Measurements from ENCODE around the gene FAM222A. TPM values are rescaled to one million over a fixed set of nuclear protein-coding genes. Genes with fewer than 3 reads are reported as not detected.

FAM222A gene
- total RNA-seq (2021; ENCODE audit: unreplicated experiment) (12.8 TPM), Bru-seq, nascent RNA (percentile 49 among the genes with signal in this experiment), BruChase-seq, experiment 1, labeled RNA remaining after a 2-hour chase (percentile 46 among the genes with signal in this experiment), BruChase-seq, experiment 2, labeled RNA remaining after a 6-hour chase (percentile 45 among the genes with signal in this experiment)
- polyA plus RNA-seq (2012; ENCODE audit: insufficient read length): 12.2 TPM
- long read RNA-seq, transcript FAM222A-202 (3 exons, 3,294 nt): major isoform, 9 of 28 reads
- long read RNA-seq, partial matches to known transcripts: 17 of 28 reads
- long read RNA-seq, other reads (novel, unspliced or antisense): 2 of 28 reads

- in situ Hi-C loops (cut with HindIII; ENCODE audit: low pct_unique_long_range_greater_than_20kb, low sequenced_read_pairs): no loop called here
- Histone ChIP-seq H3K4me3 (ENCODE audit: low read depth in 2 of 2, low read length in 2 of 2) (peak within 1 kb of the TSS; percentile 52 to 56), H3K4me1 (ENCODE audit: control insufficient read depth, insufficient read depth, low read length) (peaks cover 36% of the 10 kb centered on the region), H3K36me3 (ENCODE audit: control insufficient read depth, insufficient read depth, low read length) (no peaks in the 10 kb centered on the region), H3K9me3 (ENCODE audit: control insufficient read depth, insufficient read depth, low read depth, low read length) (no peaks in the 10 kb centered on the region), H3K27me3 (ENCODE audit: control insufficient read depth, insufficient read depth, low read length) (no peaks in the 10 kb centered on the region), H3K27ac (ENCODE audit: low read length) (no peak within 1 kb of the TSS)
- POLR2A ChIA-PET: no interaction called here
- TF ChIP-seq CTCF (IDR thresholded peaks at IDR 0.05): no peak
- no peak for TF ChIP-seq REST (IDR thresholded peaks at IDR 0.05; ENCODE audit: insufficient read depth in 1 of 2, low read depth in 2 of 2, low read length in 1 of 2)
- TF ChIP-seq POLR2AphosphoS5 (IDR thresholded peaks at IDR 0.05; ENCODE audit: low read depth, low read length): peak; percentile 67; the same call in 1 of the 2 replicates
- peak; percentile 94; the same call in 1 of the 2 replicates for TF ChIP-seq SIN3A (IDR thresholded peaks at IDR 0.05; ENCODE audit: borderline replicate concordance, insufficient read depth, low read depth, low read length)
- peak; percentile 97 for TF ChIP-seq TCF7L2 (IDR thresholded peaks at IDR 0.05; ENCODE audit: low read depth, low read length)
- ATAC-seq (peak; percentile 89), DNase-seq (ENCODE audit: low read depth, low spot score) (peak; percentile 58)
- no TSS peak for BruUV-seq (replicated peaks)
- intact Hi-C loops (cut with micrococcal nuclease; ENCODE audit: unreplicated experiment): loop anchor here (10.0 kb wide), 2 partner anchors 89 to 119 kb away; no protein-coding TSS in a partner anchor
- CTCF ChIA-PET: interaction anchor here (0.6 kb wide), 1 partner anchor 132 kb away, joined by 3 read pairs; no protein-coding TSS in a partner anchor
Measured at GRCh38 chr12:109713187-109714070, at the start of gene FAM222A. Gene FAM222A, plus strand, starts transcription at chr12:109713825. Its CDS starts 30,322 bp downstream, at chr12:109744147.

- ChIA-PET CTCF (no interaction called here), POLR2A (no interaction called here)
- ATAC-seq (no peak), DNase-seq (ENCODE audit: low read depth, low spot score) (no peak)
- TF ChIP-seq TCF7L2 (IDR thresholded peaks at IDR 0.05; ENCODE audit: low read depth, low read length): no peak
- TF ChIP-seq SIN3A (IDR thresholded peaks at IDR 0.05; ENCODE audit: borderline replicate concordance, insufficient read depth, low read depth, low read length): no peak
- TF ChIP-seq POLR2AphosphoS5 (IDR thresholded peaks at IDR 0.05; ENCODE audit: low read depth, low read length): no peak
- no peak for TF ChIP-seq REST (IDR thresholded peaks at IDR 0.05; ENCODE audit: insufficient read depth in 1 of 2, low read depth in 2 of 2, low read length in 1 of 2)
- TF ChIP-seq CTCF (IDR thresholded peaks at IDR 0.05): no peak
- Histone ChIP-seq H3K36me3 (ENCODE audit: control insufficient read depth, insufficient read depth, low read length) (no peaks in the 10 kb centered on the region), H3K4me3 (ENCODE audit: low read depth in 2 of 2, low read length in 2 of 2) (no peak overlapping the region), H3K27ac (ENCODE audit: low read length) (no peak overlapping the region), H3K4me1 (ENCODE audit: control insufficient read depth, insufficient read depth, low read length) (no peaks in the 10 kb centered on the region), H3K9me3 (ENCODE audit: control insufficient read depth, insufficient read depth, low read depth, low read length) (no peaks in the 10 kb centered on the region), H3K27me3 (ENCODE audit: control insufficient read depth, insufficient read depth, low read length) (peaks cover 10% of the 10 kb centered on the region)
- no TSS peak for BruUV-seq (replicated peaks)
- in situ Hi-C loops (cut with HindIII; ENCODE audit: low pct_unique_long_range_greater_than_20kb, low sequenced_read_pairs) (no loop called here), intact Hi-C loops (cut with micrococcal nuclease; ENCODE audit: unreplicated experiment) (no loop called here)
Measured at GRCh38 chr12:109664402-109664801, 49.2 kb upstream of the FAM222A start.
